ENCODE results near the gene TTYH2. TPM values are rescaled to one million over a fixed set of nuclear protein-coding genes. Genes with fewer than 3 reads are reported as not detected.

The TTYH2 gene
- total and polyA plus RNA-seq, 10 of the 15 experiments (the other 5 are each of a cell fraction or from before 2014, with no cell fraction given): 0.26 to 25.2 (median 6.6) TPM

- TF ChIP-seq YY1 (IDR thresholded peaks at IDR 0.05; ENCODE audit: low read depth, low read length) (no peak), LARP7 (IDR thresholded peaks at IDR 0.05) (no peak), NR2F1 (conservative IDR thresholded peaks at IDR 0.05) (peak; percentile 82)
Measured at GRCh38 chr17:74198694-74199093, 14.7 kb upstream of the TTYH2 start (continued).

GRCh38 chr17:74199306-74200092, 13.9 kb upstream of the TTYH2 start:
- H3K79me2 ChIP-seq (ENCODE audit: control insufficient read depth, insufficient read depth, low read length): peaks cover 10% of the 10 kb centered on the region
- in situ Hi-C loops (cut with MboI): loop anchor here (5.0 to 10.0 kb wide), 2 partner anchors 33 to 925 kb away; no protein-coding TSS in a partner anchor
- H3K36me3 ChIP-seq (ENCODE audit: control insufficient read depth in 2 of 2, insufficient read depth in 2 of 2, low read length in 1 of 2): no peaks in the 10 kb centered on the region
- no peak overlapping the region for H3K4me3 ChIP-seq
- H2AFZ ChIP-seq (ENCODE audit: control insufficient read depth, low read depth, low read length): peak overlapping the region; percentile 15; the same call in 1 of the 2 replicates
- no peak overlapping the region for H3K9ac ChIP-seq (ENCODE audit: control insufficient read depth, insufficient read depth, low read length)
- BruUV-seq (replicated peaks): no TSS peak
- intact Hi-C loops (cut with micrococcal nuclease; ENCODE audit: unreplicated experiment): loop anchor here (2.0 kb wide), 1 partner anchor 109 kb away; no protein-coding TSS in a partner anchor
- RAD21 ChIA-PET (ENCODE audit: unreplicated experiment): interaction anchor here (0.8 to 2.3 kb wide), 4 partner anchors 63 to 163 kb away, joined by 3 to 14 read pairs (median 4); no protein-coding TSS in a partner anchor
- SMC1A ChIA-PET (ENCODE audit: uncharacterized antibody, unreplicated experiment): interaction anchor here (1.0 to 1.6 kb wide), 2 partner anchors 110 to 112 kb away, joined by 3 to 6 read pairs; no protein-coding TSS in a partner anchor
- CTCF ChIA-PET: interaction anchor here (0.6 to 6.7 kb wide), 21 partner anchors 8 to 482 kb away, joined by 3 to 68 read pairs (median 4); partner anchors contain the start of gene BTBD17
- peaks cover 4% of the 10 kb centered on the region; the same call in 1 of the 2 replicates for H3K4me1 ChIP-seq (ENCODE audit: control insufficient read depth, insufficient read depth, low read length)
- peaks cover 3 to 7% of the 10 kb centered on the region in 2 experiments for H3K27me3 ChIP-seq (replicated peaks in 1 of 2; ENCODE audit: control insufficient read depth in 2 of 2, insufficient read depth in 2 of 2, low read length in 1 of 2)
- ATAC-seq (peak; percentile 73), DNase-seq (ENCODE audit: low read depth, low spot score) (no peak), FAIRE-seq (peak; percentile 23)
- POLR2A ChIA-PET: interaction anchor here (0.5 kb wide), 2 partner anchors 11 to 224 kb away, joined by 3 to 5 read pairs; no protein-coding TSS in a partner anchor
- 25% methylated on average over 35 of the region's 35 CpGs for WGBS (ENCODE audit: insufficient coverage, insufficient replicate concordance, low lambda C conversion rate, missing lambda C conversion rate)
- no peak overlapping the region for H3K4me2 ChIP-seq (ENCODE audit: control insufficient read depth, insufficient read depth)
- no peak overlapping the region for H3K27ac ChIP-seq (ENCODE audit: control insufficient read depth, insufficient read depth)
- no peaks in the 10 kb centered on the region for H4K20me1 ChIP-seq (ENCODE audit: control insufficient read depth, insufficient read depth)
- no peaks in the 10 kb centered on the region for H3K9me3 ChIP-seq (replicated peaks; ENCODE audit: control insufficient read depth, insufficient read depth, low read length)
- TF ChIP-seq TCF3 (IDR thresholded peaks at IDR 0.05; ENCODE audit: borderline replicate concordance, insufficient read depth, low read depth, low read length) (no peak), NR2C1 (IDR thresholded peaks at IDR 0.05) (no peak), SMC3 (IDR thresholded peaks at IDR 0.05; ENCODE audit: borderline replicate concordance, low read length) (peak; percentile 48; the same call in 1 of the 2 replicates), CTCF (IDR thresholded peaks at IDR 0.05 in 2 of 3, conservative IDR thresholded peaks at IDR 0.05 in 1 of 3; ENCODE audit: control insufficient read depth in 2 of 3, extremely low read depth in 1 of 3, insufficient read depth in 1 of 3, low read depth in 3 of 3, low read length in 3 of 3) (peak; percentile 84 to 98 (median 97)), USF2 (IDR thresholded peaks at IDR 0.05; ENCODE audit: borderline replicate concordance, low read depth, low read length) (no peak), ZNF24 (IDR thresholded peaks at IDR 0.05) (no peak), STAT1 (conservative IDR thresholded peaks at IDR 0.05) (0 out of 2 replicates have a peak, but pooled peaks have one; percentile 46), RELB (IDR thresholded peaks at IDR 0.05; ENCODE audit: low read depth) (no peak), SUZ12 (IDR thresholded peaks at IDR 0.05; ENCODE audit: unreplicated experiment) (no peak), BMI1 (IDR thresholded peaks at IDR 0.05; ENCODE audit: borderline replicate concordance) (no peak), PKNOX1 (IDR thresholded peaks at IDR 0.05) (no peak), ZNF622 (IDR thresholded peaks at IDR 0.05) (no peak), CHD2 (IDR thresholded peaks at IDR 0.05; ENCODE audit: borderline replicate concordance, low read depth, low read length) (no peak)

Measured in GM12878 (cell line).